Suprapubic skin (tissue), 4 donors: ENCODE measurements around the gene ZNF407. TPM values are rescaled to one million over a fixed set of nuclear protein-coding genes. Genes with fewer than 3 reads are reported as not detected.

ENCODE experiments used
- DNase-seq, 2 donors: peaks; one replicate each; pipeline ENCODE4 v3.0.0-alpha.2; 2019; ENCODE audit warnings: low spot score in 2 of 2
- H3K27ac ChIP-seq: fragments of 200-600 bp; sonication (generic); one replicate; pipeline ENCODE4 v1.5.1; 2019
- H3K27me3 ChIP-seq: fragments of 200-600 bp; sonication (generic); one replicate; pipeline ENCODE4 v1.5.1; 2019
- H3K36me3 ChIP-seq: fragments of 200-600 bp; sonication (generic); one replicate; pipeline ENCODE4 v1.5.1; 2019
- H3K4me1 ChIP-seq: fragments of 200-600 bp; sonication (generic); one replicate; pipeline ENCODE4 v1.5.1; 2019
- H3K4me3 ChIP-seq: fragments of 200-600 bp; sonication (generic); one replicate; pipeline ENCODE4 v1.5.1; 2019; ENCODE audit warnings: mild to moderate bottlenecking
- H3K9me3 ChIP-seq: fragments of 200-600 bp; sonication (generic); one replicate; pipeline ENCODE4 v1.5.1; 2019
- EP300 ChIP-seq: sonication (generic); formaldehyde crosslinking; IDR thresholded peaks from one replicate; pipeline ENCODE4 v1.6.1; 2017; ENCODE audit warnings: antibody characterized with exemption
- POLR2A ChIP-seq, 2 donors: fragments of 450-650 bp; IDR thresholded peaks; one replicate each; pipeline ENCODE4 v1.6.1; 2017; ENCODE audit warnings: antibody characterized with exemption in 2 of 2, mild to moderate bottlenecking in 2 of 2, moderate library complexity in 2 of 2
- POLR2AphosphoS5 ChIP-seq, 3 donors: sonication (generic); formaldehyde crosslinking; IDR thresholded peaks; one replicate each; pipeline ENCODE4 v1.6.1; 2017; ENCODE audit warnings: antibody characterized with exemption in 3 of 3
- WGBS: methylation state at CpG from one replicate; pipeline ENCODE4 v1.1.5; 2018; 5-methylcytosine and 5-hydroxymethylcytosine counted together
- total RNA-seq, 4 donors: library from RNA; depleted of rRNA; stranded (reverse); fragments of >200 nt; gene quantifications; one replicate each; pipeline ENCODE4 v1.1.0, GENCODE V29; 2016
- TF ChIP-seq, protein P1 (sequence below), 2 donors: fragments of 200-600 bp in 1 of 2; fragments of 450-650 bp in 1 of 2; sonication (generic) in 1 of 2; IDR thresholded peaks; one replicate each; pipeline ENCODE4 v1.5.1; 2016 to 2019; ENCODE audit warnings: antibody characterized with exemption in 2 of 2, mild to moderate bottlenecking in 1 of 2, moderate library complexity in 1 of 2

The ZNF407 gene
- total RNA-seq, 4 donors from 2014 or later, result 10.7 to 22.1 (median 13.8) TPM

DNA sequence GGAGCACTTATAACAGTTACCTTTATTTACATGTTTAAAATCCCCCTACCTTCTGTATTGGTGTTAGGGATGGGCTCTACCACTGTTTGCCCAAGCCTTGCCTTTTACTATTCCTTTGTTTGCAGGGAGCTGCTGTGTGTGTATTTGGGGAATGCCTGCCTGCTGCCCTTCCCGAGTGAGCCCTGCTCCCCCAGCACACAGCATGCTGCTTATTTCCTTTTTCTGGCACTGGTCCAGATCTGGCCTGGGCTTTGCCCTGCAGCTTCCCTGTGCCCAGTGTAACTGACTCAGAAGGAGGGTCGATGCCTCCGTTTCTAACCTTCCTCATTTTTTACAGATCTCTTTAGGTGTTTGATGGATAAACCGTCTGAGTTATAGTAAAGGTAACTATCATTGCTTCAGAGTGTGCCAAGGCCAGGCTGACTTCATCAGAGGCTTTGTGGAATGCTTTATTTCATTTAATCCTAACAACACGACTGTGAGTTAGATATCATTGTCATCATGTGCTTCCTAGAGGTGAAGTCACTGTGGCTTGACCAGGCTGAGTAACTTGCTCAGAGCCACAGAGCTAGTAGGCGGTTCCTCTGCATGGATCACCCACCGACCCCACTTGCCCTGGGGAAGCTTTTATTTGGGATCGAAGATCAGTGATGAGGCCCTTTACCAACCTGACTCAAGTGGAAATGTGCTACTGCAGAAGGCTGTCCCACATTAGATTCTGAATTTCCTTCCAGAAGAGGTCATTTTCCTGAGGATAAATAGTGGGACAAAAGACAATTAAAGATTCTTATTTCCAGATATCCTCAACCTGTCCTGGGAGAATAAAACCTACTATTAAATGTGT, 238.8 kb downstream of the ZNF407 start:
- 72% methylated on average over 7 of the region's 8 CpGs for WGBS
- no peak for DNase-seq
- TF ChIP-seq POLR2AphosphoS5 (IDR thresholded peaks at IDR 0.05) (no peak), POLR2A (IDR thresholded peaks at IDR 0.05) (no peak), EP300 (no peak)
- TF ChIP-seq, protein P1, sequence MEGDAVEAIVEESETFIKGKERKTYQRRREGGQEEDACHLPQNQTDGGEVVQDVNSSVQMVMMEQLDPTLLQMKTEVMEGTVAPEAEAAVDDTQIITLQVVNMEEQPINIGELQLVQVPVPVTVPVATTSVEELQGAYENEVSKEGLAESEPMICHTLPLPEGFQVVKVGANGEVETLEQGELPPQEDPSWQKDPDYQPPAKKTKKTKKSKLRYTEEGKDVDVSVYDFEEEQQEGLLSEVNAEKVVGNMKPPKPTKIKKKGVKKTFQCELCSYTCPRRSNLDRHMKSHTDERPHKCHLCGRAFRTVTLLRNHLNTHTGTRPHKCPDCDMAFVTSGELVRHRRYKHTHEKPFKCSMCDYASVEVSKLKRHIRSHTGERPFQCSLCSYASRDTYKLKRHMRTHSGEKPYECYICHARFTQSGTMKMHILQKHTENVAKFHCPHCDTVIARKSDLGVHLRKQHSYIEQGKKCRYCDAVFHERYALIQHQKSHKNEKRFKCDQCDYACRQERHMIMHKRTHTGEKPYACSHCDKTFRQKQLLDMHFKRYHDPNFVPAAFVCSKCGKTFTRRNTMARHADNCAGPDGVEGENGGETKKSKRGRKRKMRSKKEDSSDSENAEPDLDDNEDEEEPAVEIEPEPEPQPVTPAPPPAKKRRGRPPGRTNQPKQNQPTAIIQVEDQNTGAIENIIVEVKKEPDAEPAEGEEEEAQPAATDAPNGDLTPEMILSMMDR (IDR thresholded peaks at IDR 0.05), result no peak

DNA sequence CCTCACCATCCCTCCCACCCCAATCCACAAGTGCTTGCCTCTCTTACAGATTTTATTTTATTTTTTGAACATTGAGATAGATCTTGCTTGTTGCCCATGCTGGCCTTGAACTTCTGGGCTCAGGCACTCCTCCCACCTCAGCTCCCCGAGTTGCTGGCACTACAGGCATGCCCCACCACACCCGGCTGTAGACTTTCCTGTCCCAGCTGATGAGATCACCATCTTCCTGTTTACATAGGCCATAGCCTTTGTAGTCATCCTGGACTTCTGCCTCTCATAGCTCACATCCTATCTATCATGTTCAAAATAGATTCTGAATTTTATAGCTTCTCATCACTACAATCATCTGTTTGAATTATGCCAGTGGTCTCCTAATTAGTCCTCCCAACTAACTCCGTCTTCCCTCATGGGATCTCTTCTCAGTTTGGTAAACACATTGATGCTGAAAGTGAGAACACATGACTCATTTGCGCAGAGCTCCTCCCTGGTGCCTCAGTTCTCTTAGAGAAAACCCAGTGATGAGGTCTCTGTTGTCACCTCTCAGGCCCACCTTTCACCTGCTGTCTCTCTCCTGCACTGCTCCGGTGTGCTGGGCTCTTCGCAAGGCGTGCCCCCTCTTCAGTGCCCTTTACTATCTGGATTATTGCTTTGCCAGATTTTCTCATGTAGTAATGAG, 243.0 kb downstream of the ZNF407 start:
- WGBS, result 83% methylated on average over 7 of the region's 7 CpGs
- Histone ChIP-seq H3K36me3 (no peaks in the 10 kb centered on the region), H3K27me3 (no peaks in the 10 kb centered on the region), H3K4me1 (no peaks in the 10 kb centered on the region), H3K4me3 (no peak overlapping the region), H3K27ac (no peak overlapping the region), H3K9me3 (no peaks in the 10 kb centered on the region)
- TF ChIP-seq, protein P1 (IDR thresholded peaks at IDR 0.05), result no peak
- TF ChIP-seq POLR2A (IDR thresholded peaks at IDR 0.05), result no peak
- no peak for TF ChIP-seq EP300
- TF ChIP-seq POLR2AphosphoS5 (IDR thresholded peaks at IDR 0.05), result no peak
- DNase-seq, result no peak

More for the DNA sequence above, 238.8 kb downstream of the ZNF407 start:
- no peaks in the 10 kb centered on the region for H3K4me1 ChIP-seq
- no peak overlapping the region for H3K27ac ChIP-seq
- H3K27me3 ChIP-seq, result no peaks in the 10 kb centered on the region
- no peaks in the 10 kb centered on the region for H3K36me3 ChIP-seq
- H3K9me3 ChIP-seq, result no peaks in the 10 kb centered on the region
- H3K4me3 ChIP-seq, result no peak overlapping the region

DNA sequence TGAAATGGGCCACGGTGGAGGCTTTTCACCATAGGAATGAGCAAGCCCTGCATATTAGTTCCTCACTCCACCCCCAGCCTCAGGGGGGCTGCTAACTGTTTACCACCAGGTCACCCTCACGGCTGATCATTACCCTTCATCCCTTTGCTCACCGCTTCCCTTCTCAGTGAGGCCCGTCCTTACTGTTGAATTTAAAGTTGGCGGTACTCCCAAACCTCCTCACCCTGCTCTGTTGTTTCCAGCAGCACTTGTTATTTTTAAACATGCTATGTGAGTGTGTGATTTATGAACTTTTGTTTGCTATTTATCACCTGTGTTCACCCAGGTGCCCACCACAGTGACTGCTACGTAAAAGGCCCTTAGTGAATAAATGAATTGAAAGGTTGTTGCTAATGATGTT, 243.6 kb downstream of the ZNF407 start:
- Histone ChIP-seq H3K4me1 (no peaks in the 10 kb centered on the region), H3K27me3 (no peaks in the 10 kb centered on the region), H3K4me3 (no peak overlapping the region), H3K27ac (no peak overlapping the region), H3K36me3 (no peaks in the 10 kb centered on the region), H3K9me3 (no peaks in the 10 kb centered on the region)
- TF ChIP-seq POLR2AphosphoS5 (IDR thresholded peaks at IDR 0.05), result no peak
- TF ChIP-seq, protein P1 (IDR thresholded peaks at IDR 0.05), result no peak
- TF ChIP-seq POLR2A (IDR thresholded peaks at IDR 0.05), result no peak
- no peak for TF ChIP-seq EP300
- no peak for DNase-seq
- 90% methylated on average over 6 of the region's 6 CpGs for WGBS

DNA sequence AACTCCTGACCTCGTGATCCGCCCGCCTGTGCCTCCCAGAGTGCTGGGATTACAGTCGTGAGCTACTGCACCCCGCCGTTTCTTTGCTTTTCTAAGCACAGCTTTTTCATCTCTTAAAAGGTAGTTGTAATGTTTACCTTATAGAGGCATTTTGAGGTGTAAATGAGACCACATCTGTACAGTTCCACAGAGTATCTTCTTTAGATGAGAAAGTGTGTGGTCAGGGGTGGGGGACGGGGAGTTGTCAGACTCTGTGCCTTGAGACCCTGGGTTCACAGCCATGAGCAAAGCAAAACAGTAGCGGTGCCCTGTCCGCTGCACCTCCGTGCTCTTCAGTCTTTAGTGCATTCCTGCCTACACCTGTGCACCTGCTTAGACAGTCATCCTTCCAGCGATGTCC, 251.6 kb downstream of the ZNF407 start:
- H3K27me3 ChIP-seq, result no peaks in the 10 kb centered on the region
- H3K9me3 ChIP-seq, result no peaks in the 10 kb centered on the region
- WGBS, result 96% methylated on average over 11 of the region's 11 CpGs
- TF ChIP-seq, protein P1 (IDR thresholded peaks at IDR 0.05), result no peak
- TF ChIP-seq POLR2A (IDR thresholded peaks at IDR 0.05) (no peak), POLR2AphosphoS5 (IDR thresholded peaks at IDR 0.05) (no peak), EP300 (no peak)
- DNase-seq, result no peak
- no peak overlapping the region for H3K4me3 ChIP-seq
- H3K36me3 ChIP-seq, result no peaks in the 10 kb centered on the region
- H3K4me1 ChIP-seq, result no peaks in the 10 kb centered on the region
- no peak overlapping the region for H3K27ac ChIP-seq

DNA sequence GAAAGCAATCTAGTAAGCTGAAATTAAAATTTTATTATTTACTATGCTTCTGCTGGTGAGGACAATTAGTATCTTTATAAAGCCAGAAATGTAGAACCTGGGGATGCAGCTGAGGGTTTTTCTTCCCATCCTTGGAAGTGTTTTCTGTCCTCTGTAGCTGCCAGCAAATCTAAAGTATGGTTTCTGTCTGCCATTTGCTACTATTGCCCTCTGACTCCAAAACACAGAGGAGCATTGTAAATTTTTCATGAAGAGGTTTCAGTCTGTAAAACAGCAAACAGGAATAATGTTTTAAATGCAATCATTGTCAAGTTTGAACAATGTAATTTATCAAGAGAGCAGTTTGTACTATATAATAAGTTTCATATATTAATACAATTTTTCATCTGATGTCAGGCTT, 258.8 kb downstream of the ZNF407 start:
- TF ChIP-seq POLR2AphosphoS5 (IDR thresholded peaks at IDR 0.05) (no peak), POLR2A (IDR thresholded peaks at IDR 0.05) (no peak), EP300 (no peak)
- TF ChIP-seq, protein P1 (IDR thresholded peaks at IDR 0.05), result no peak
- no peaks in the 10 kb centered on the region for H3K4me1 ChIP-seq
- H3K4me3 ChIP-seq, result no peak overlapping the region

More for the DNA sequence above, 258.8 kb downstream of the ZNF407 start:
- no peaks in the 10 kb centered on the region for H3K9me3 ChIP-seq
- H3K27me3 ChIP-seq, result no peaks in the 10 kb centered on the region
- DNase-seq, result no peak
- H3K27ac ChIP-seq, result no peak overlapping the region
- no peaks in the 10 kb centered on the region for H3K36me3 ChIP-seq
